ENCODE data around the gene EIF2A.

Gene EIF2A

GRCh38 chr3:150557725-150558124 is 11.1 kb downstream of the EIF2A start:
- no peak overlapping the region for H3K4me3 ChIP-seq (replicated peaks; ENCODE audit: insufficient read depth, low read length)
- DNase-seq (ENCODE audit: low read depth in 1 of 2, low spot score in 1 of 2): no peak
- TF ChIP-seq POLR2AphosphoS5 (IDR thresholded peaks at IDR 0.05; ENCODE audit: low read depth) (no peak), REST (IDR thresholded peaks at IDR 0.05; ENCODE audit: insufficient replicate concordance, low read depth) (no peak), SPI1 (IDR thresholded peaks at IDR 0.05; ENCODE audit: borderline replicate concordance, low read depth) (no peak)
- TF ChIP-seq, protein P1, sequence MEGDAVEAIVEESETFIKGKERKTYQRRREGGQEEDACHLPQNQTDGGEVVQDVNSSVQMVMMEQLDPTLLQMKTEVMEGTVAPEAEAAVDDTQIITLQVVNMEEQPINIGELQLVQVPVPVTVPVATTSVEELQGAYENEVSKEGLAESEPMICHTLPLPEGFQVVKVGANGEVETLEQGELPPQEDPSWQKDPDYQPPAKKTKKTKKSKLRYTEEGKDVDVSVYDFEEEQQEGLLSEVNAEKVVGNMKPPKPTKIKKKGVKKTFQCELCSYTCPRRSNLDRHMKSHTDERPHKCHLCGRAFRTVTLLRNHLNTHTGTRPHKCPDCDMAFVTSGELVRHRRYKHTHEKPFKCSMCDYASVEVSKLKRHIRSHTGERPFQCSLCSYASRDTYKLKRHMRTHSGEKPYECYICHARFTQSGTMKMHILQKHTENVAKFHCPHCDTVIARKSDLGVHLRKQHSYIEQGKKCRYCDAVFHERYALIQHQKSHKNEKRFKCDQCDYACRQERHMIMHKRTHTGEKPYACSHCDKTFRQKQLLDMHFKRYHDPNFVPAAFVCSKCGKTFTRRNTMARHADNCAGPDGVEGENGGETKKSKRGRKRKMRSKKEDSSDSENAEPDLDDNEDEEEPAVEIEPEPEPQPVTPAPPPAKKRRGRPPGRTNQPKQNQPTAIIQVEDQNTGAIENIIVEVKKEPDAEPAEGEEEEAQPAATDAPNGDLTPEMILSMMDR (IDR thresholded peaks at IDR 0.05; ENCODE audit: insufficient read depth, low read length): no peak
- H3K27ac ChIP-seq (replicated peaks): no peak overlapping the region
- no peaks in the 10 kb centered on the region for H3K27me3 ChIP-seq (ENCODE audit: insufficient read depth, poor library complexity, severe bottlenecking)

- H3K27ac ChIP-seq (replicated peaks): no peak overlapping the region
- no peak for DNase-seq (ENCODE audit: low read depth in 1 of 2, low spot score in 1 of 2)
- TF ChIP-seq, protein P1 (IDR thresholded peaks at IDR 0.05; ENCODE audit: insufficient read depth, low read length): no peak
- TF ChIP-seq REST (IDR thresholded peaks at IDR 0.05; ENCODE audit: insufficient replicate concordance, low read depth): no peak
- TF ChIP-seq GABPA (IDR thresholded peaks at IDR 0.05; ENCODE audit: low read depth): no peak
- no peak for TF ChIP-seq POLR2AphosphoS5 (IDR thresholded peaks at IDR 0.05; ENCODE audit: low read depth)
- TF ChIP-seq SPI1 (IDR thresholded peaks at IDR 0.05; ENCODE audit: borderline replicate concordance, low read depth): no peak
- H3K4me3 ChIP-seq (replicated peaks; ENCODE audit: insufficient read depth, low read length): no peak overlapping the region
- H3K27me3 ChIP-seq (ENCODE audit: insufficient read depth, poor library complexity, severe bottlenecking): no peaks in the 10 kb centered on the region
Observed at GRCh38 chr3:150564243-150564642, 17.7 kb downstream of the EIF2A start.

GRCh38 chr3:150567328-150567727 is 20.7 kb downstream of the EIF2A start:
- H3K27ac ChIP-seq (replicated peaks): no peak overlapping the region
- no peak for DNase-seq (ENCODE audit: low read depth in 1 of 2, low spot score in 1 of 2)
- TF ChIP-seq REST (IDR thresholded peaks at IDR 0.05; ENCODE audit: insufficient replicate concordance, low read depth) (no peak), SPI1 (IDR thresholded peaks at IDR 0.05; ENCODE audit: borderline replicate concordance, low read depth) (no peak), POLR2AphosphoS5 (IDR thresholded peaks at IDR 0.05; ENCODE audit: low read depth) (no peak), GABPA (IDR thresholded peaks at IDR 0.05; ENCODE audit: low read depth) (no peak)
- TF ChIP-seq, protein P1 (IDR thresholded peaks at IDR 0.05; ENCODE audit: insufficient read depth, low read length): no peak

More at GRCh38 chr3:150567328-150567727, 20.7 kb downstream of the EIF2A start:
- Histone ChIP-seq H3K4me3 (replicated peaks; ENCODE audit: insufficient read depth, low read length) (no peak overlapping the region), H3K27me3 (ENCODE audit: insufficient read depth, poor library complexity, severe bottlenecking) (no peaks in the 10 kb centered on the region)
